T-helper 22 cell (primary cell): ENCODE results near the gene HLA-E.
"Not testable (repeated sequence)": the region's sequence is repeated elsewhere in the genome, so short reads cannot be mapped to it uniquely, and the experiment has no call there.

Experiments used
- DNase-seq: peaks from one replicate; pipeline ENCODE4 v3.0.0-alpha.2; 2020; ENCODE audit warnings: low read depth

The HLA-E gene

DNA sequence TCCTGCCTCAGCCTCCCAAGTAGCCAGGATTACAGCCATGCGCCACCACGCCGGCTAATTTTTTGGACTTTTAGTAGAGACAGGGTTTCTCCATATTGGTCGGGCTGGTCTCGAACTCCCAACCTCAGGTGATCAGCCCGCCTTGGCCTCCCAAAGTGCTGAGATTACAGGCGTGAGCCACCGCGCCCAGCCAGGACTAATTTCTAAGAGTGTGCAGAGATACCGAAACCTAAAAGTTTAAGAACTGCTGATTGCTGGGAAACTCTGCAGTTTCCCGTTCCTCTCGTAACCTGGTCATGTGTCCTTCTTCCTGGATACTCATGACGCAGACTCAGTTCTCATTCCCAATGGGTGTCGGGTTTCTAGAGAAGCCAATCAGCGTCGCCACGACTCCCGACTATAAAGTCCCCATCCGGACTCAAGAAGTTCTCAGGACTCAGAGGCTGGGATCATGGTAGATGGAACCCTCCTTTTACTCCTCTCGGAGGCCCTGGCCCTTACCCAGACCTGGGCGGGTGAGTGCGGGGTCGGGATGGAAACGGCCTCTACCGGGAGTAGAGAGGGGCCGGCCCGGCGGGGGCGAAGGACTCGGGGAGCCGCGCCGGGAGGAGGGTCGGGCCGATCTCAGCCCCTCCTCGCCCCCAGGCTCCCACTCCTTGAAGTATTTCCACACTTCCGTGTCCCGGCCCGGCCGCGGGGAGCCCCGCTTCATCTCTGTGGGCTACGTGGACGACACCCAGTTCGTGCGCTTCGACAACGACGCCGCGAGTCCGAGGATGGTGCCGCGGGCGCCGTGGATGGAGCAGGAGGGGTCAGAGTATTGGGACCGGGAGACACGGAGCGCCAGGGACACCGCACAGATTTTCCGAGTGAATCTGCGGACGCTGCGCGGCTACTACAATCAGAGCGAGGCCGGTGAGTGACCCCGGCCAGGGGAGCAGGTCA, at the start of gene HLA-E:
Gene HLA-E, plus strand, starts transcription at position 429 of the 945 bp plus-strand sequence. Its CDS starts 23 bp downstream, at position 452.
- peak; percentile 86 for DNase-seq

DNA sequence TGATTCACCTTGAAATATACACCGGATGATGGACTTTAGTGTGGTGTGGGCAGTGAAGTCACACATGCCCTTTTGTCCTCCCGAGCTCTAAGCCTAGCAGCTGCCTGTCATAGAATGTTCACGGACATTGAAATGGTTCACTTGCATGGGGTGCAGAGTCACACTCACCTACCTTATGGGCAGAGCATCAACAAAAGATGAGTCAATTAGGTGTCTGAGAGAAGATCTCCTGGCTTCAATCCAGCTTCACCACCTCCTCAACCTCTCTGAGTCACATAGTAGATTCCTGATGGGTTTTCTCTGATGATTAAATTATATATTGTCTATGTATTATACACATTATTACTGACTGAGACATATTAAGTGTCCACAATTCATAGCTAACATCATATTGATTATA, 48.1 kb upstream of the HLA-E start:
- no peak for DNase-seq

DNA sequence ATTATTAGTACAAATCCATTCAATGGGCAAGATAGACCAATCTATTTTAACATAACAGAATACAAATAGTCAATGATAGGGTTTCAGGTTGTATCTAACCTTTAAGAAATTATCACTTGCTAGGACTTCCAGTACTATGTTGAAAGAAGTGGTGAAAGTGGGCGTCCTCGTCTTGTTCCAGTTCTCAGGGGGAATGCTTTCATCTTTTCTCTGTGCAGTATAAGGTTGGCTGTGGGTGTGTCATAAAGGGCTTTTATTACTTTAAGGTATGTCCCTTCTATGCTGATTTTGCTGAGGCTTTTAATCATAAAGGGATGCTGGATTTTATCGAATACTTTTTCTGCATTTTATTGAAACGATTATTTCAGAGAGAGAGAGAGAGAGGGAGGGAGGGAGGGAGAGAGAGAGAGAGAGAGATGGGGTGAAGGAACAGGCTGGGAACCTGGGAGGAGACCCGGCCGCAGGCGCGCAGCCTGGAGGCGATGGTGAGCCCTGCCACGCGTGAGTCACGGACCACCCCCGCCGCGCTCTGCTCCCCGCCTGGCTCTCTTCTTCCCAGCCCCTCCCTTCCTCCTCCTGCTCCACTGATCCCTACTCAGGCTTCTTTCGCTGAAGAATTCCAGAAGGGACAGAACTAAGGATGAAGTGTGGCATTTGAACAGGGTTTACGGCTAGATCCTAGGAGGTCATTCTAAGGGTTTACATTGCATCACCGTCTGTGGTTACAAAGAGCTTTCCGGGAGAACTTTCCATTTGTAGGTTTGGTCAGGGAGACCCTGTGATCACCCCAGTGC, 45.5 kb upstream of the HLA-E start:
- DNase-seq, result no peak

DNA sequence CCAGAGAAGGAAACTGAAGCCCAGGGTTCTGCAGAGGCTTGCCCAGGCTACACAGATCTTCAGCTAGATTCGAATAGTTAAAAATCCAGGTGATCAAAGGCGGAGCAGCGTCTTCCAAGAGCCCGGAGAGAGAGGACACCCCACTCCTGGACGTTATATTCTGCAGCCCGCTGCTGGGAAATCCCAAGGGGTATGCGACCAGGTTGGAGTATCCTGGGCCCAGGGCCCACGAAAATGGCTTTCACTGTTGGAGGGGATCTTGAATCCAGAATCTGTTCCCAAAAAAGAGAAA, 44.9 kb upstream of the HLA-E start:
- no peak for DNase-seq

DNA sequence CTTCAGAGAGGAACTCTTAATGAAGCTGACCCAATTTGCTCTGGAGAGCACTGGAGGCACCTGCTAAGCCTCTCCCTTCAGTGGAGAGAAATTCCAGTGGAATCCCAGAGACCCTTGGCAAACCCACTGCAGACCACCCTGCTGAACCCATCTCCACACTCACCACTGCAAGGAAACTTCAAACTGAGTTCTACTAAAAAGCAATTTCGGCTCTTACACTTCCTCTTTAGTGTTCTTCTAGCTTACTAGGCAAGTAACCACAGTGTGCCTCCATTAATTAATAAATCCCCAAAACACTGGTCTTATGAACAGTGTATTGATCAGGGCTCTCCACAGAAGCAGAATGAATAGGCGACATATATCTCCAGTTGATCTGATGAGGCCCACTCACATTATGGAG, 43.0 kb upstream of the HLA-E start:
- DNase-seq, result no peak

DNA sequence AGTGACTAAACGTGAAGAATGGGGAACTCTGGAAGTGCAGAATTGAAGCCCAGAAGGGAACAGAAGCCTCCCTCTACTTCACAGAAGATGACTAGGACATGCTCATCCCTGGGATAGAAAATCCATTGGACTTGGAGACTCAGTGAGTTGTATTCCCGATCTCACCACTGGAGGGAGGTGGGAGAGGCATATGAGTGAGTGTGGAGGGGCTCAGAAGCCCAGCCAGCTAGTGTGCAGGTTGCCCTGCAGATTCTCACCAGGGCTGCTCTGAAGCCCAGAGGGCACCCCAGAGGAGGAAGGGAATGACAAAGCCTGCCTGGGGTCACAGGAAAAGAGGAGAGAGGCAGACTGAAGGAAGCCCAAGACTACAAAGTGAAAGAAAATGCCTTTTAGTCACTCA, 42.1 kb upstream of the HLA-E start:
- DNase-seq, result no peak

GRCh38 chr6:30450548-30450908, 38.8 kb upstream of the HLA-E start:
- DNase-seq, result no peak

DNA sequence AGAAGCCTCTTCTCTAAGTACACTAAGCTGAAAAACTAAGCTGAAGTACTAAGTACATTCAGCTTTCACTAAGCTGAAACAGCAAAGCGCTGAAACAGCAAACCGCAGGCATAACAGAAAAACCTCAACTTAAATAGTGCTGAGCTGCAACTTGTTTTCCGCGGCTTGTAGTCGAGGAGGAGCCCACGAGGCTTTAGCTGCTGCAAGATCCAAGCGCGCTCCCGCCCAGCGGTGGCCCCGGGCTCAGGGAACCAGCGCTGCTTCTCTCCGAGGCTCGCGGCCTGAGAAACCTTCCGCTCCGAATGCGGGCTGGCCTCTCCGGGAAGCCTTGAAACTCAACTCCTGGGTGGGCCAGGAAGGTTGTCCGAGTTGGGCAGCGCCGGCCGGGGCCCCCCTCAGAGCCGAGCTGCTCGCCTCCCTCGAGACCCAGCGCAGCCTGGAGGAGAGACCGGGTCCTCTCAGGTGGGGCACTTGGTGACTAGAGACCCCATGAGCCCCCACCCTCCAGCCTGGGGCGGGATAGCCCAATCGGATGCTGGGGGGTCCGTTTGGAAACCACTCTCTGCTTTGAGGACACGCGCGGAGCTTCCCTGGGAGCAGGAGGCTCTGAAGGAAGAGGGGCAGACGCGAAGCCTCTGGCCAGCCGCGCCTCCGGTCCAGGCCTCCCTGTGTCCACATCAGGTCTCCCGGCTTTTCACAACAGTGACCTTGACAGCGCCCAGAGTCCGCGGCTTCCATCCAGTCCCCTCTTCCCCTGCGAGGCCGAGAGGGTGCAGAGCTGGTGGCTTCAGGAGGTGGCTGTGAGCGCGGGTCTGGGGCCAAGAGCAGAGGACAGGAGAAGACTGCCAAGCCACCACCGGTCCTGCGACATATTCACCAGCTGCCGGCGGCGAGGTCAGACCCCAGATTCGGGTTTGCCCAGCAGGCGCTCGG, 38.1 kb upstream of the HLA-E start:
- peak; percentile 34 for DNase-seq

GRCh38 chr6:30452736-30453507, 36.4 kb upstream of the HLA-E start:
- no peak for DNase-seq

DNA sequence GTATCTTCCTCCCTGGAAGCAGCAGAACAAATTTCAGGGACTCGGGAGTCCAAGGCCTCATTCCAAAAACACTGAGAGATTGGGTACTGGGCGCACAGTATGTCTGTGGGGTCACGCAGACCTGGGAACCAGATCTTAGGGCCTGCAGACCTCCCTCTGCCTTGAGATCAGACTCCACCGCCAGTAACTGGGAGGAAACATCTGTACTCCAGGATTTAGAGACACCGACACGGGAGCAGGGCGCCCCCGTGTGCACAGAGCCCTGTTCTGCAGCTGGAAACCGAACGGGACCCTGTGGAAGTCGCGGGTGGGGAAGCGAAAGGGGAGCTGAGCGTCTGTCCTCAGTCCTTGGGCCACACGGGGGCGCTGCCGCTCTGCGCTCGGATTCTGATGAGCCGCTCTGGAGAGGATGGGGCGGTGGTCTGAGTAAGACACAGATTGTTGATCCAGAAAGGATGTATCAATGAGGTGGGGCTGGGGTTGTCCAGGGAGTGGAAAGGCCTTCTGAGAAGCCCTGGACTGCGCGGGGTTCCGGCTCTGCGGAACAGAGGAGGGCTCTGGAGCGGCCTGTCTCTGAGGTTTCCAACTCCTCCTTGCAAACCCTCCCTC, 35.7 kb upstream of the HLA-E start:
- peak; percentile 63 for DNase-seq

DNA sequence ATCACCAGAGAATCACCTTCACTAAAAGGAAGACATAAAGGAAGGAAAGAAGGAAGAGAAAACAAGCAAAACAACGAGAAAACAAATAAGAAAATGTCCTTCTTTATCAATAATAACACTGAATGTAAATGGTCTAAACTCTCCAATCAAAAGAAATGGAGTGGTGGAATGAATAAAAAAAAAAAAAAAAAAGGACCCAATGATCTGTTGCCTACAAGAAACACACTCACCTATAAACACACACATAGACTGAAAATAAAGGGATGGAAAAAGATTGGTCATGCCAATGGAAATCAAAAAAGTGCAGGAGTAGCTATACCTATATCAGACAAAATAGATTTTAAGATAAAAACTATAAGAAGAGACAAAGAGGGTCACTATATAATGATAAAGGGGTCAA, 30.2 kb upstream of the HLA-E start:
- no peak for DNase-seq

DNA sequence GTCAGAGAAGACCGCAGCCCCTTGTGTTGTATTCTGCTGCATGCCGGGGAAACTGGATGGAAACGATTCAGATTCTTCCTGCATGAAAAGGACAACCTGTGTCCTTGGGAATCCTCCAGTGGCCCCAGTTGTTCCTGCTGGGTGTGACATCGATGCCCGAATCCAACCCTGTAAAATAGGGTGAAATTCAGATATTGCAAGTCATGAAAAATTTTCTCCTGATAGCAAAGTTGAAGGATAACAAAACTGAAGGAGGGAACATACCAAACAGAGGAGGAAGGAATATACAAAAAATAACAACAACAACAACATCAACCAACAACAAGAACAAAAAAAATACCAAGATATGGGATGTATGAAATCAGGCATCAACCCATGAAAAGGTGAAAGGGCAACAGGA, 28.3 kb upstream of the HLA-E start:
- DNase-seq, result no peak

- DNase-seq, result no peak
Measured at GRCh38 chr6:30462482-30462881, 26.8 kb upstream of the HLA-E start.

DNA sequence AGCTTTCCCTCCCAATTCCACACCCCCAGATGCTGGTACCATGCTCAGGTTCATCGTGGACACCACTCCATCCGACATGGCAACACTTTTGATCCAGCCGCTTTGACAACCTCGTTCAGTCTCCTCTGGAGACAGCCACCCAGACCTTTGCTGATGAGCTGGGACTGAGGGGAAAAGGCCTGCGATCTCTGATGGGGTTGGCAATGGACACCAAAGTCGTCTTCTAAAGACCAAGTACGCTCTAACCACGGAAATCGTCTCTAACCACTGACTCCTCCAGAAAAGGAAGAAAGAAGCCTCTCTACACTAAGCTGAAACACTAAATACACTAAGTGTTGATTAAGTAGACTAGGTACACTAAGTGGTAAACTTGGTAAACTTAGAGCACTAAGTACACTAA, 26.1 kb upstream of the HLA-E start:
- DNase-seq, result no peak

- DNase-seq, result peak; percentile 66
Measured at GRCh38 chr6:30463651-30464618, 25.4 kb upstream of the HLA-E start.

DNA sequence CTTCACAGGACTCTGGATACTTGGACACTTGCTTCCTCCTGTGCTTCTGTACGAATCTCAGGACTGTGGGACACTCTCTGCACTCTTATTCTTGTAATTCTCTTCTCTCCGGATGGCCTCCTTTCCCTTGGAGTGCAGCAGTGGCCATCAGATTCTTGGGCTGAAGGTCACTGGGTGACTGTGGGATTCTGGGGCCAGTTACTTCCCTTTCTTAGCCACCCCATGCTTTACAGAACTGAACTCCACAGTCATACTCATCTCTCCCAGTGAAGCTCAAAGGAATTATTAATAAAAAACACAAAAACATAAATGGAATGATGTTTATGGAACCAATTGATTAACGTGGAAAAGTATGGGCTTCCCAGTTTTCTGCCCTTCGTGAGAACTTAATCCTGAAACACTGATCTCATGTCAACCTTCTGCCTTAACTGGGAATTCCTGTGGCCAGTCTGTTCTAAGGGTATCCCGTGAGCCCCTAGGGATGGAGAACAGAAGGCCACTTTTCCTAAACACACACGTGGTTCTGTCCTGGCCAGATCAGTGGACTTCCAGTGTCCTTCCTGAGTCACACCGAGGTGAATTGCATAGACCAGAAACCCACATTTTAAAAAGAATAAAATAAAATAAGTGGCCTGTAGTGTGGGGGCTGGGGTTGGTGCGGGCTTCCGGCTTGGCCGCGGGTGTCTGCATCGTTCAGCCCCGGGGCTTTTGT, 23.6 kb upstream of the HLA-E start:
- DNase-seq, result no peak

DNA sequence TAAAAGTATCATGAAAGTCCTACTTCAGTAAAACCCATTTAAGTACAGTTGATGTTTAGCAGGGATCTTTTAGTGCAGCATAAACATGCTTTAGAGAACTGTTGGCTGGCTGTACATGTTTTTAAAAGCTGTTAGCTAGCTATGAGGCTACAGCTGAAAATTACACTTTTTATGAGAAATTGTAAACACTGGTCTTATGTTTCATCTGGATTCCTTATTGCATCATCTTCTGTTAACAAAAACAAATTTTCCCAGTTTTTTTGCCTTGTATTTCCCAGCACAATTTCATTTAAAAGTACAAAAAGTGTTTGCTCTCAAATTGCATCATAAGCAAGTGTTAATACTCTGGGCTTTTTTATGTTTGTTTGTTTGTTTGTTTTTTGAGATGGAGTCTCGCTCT, 18.3 kb upstream of the HLA-E start:
- no peak for DNase-seq

- not testable (repeated sequence) for DNase-seq
Measured at GRCh38 chr6:30475116-30475515, 14.2 kb upstream of the HLA-E start.

DNA sequence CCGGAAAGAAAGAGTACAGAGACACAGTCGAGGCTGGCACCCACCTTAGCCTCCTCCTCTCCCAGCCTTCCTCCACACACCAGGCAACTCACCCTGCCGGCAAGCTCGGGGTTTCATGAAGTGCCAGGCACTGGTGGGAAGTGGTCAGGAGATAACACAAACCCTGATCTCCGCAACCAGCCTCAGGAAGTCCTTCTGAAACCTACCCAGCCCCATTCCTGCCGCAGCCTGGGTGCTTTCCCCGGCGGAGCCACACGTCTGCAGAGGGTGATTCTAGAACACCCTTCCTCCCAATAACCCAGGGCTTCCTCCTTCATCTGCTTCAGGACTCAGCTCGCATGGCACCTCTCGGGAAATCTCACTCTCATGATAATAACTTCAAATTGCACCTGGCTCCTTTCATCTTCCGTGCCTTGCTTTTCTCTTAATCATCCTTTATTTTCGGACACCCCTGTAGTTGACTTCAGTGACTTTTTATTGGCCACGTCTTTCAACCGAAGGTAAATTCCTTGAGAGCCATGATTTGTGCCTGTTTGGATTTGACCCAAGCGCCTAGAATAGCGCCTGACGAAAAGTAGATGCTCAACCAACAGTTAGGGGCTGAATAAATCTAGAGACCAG, 8.7 kb upstream of the HLA-E start:
- DNase-seq, result peak; percentile 68
